ENCODE measurements around the gene LSM14B.
"Not testable (repeated sequence)": the region's sequence is repeated elsewhere in the genome, so short reads cannot be mapped to it uniquely, and the experiment has no call there.

The LSM14B gene

DNA sequence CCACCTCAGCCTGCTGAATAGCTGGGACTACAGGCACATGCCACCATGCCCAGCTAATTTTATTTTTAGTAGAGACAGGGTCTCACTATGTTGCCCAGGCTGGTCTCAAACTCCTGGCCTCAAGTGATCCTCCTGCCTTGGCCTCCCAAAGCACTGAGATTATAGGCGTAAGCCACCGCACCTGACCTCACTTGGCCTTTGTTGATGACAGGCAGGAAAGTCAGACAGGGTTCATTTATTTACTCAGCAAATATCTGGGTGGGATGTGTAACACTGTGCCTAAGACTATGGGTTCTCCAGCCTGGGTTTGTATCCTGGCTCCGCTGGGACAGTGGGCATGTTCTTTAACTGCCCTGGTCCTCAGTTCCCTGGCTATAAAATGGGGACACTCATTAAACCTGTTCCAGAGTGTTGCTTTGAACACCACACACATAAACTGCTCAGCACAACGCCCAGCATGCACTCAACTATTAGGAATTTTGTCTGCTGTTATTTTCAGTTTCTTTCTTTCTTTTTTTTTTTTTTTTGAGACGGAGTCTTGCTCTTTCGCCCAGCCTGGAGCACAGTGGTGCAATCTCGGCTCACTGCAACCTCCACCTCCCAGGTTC, 6.4 kb upstream of the LSM14B start:
- not testable (repeated sequence) for DNase-seq

GRCh38 chr20:62116558-62117361, 5.5 kb upstream of the LSM14B start:
- no peak for DNase-seq

GRCh38 chr20:62117362-62117646, 5.0 kb upstream of the LSM14B start:
- DNase-seq, result no peak

DNA sequence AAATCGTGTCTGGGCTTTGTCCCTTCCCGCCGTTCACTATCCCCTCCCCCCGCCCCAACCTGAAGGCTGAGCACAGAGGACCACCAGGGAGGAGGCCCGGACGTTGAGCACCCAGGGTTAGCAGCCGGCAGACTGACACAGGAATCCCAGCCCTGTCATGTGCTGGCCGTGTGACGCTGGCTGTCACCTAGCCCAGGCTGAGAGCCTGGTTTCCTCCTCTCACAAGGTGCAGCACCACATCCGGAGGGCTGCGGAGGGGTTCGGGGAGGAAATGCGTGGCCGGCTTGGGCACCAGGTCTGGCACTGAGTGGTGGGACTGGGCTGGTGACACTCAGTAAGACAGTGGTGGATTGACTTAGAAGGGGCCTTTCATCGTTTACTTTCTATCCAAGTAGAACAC, 4.6 kb upstream of the LSM14B start:
- no peak for DNase-seq

- DNase-seq, result no peak
Observed at GRCh38 chr20:62118113-62119043, 3.9 kb upstream of the LSM14B start.

- no peak for DNase-seq
Observed at GRCh38 chr20:62119115-62119514, 3.2 kb upstream of the LSM14B start.

GRCh38 chr20:62119591-62120364, 2.5 kb upstream of the LSM14B start:
- DNase-seq, result no peak

DNA sequence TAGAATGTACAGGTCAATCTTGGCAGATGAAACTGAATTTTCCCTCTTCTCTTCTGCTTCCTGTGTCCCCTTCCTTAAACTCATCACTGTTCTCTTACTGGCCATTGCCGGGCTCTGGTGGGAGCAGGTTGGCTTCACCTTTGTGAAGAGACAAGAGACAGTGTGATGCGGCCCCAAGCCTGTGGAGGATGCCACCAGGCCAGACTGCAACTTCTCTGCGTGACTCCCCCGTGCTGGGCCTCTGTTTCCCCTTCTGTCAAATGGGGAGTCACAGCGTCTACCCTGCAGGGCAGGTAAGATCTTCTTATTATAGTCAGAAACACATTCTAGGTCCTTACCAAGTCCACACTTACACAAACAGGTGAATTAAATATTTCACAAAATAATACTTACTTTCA, 1.9 kb upstream of the LSM14B start:
- DNase-seq, result no peak

- peak; percentile 54 for DNase-seq
Observed at GRCh38 chr20:62120990-62121775, 1.1 kb upstream of the LSM14B start.

DNA sequence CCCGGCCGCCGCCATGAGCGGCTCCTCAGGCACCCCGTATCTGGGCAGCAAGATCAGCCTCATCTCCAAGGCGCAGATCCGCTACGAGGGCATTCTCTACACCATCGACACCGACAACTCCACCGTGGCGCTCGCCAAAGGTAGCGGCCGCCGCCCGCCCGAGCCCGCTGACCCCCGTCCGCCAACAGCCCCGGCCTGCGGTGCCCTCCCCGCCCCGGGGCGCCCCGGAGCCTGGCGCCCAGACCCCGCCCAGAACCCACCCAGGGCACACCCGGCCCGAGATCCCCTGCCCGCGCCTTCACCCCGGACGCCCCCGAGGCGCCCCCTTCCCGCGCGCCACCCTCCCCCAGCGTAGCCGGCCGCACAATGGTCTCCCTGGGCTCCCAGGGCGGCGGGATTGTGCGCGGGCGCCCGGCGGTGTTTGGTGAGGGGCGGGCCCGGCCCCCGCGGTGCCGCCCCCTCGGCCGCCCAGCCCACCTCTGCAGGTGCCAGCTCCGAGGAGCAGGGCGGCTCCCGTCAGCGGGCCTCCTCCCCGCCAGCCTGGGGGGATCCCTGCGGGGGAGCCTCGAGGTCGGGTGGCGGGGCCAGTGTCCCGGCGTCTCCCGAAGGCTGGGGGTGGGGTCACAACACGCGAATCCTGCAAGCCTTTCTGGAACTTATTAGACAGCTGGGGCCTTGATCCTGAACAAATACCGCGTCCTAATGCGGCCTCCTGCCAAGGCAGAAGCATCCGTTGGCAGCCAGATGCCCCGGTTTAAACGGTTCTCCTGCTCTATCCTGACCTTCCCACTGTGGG, 577 bp downstream of the LSM14B start:
- no peak for DNase-seq

- DNase-seq, result no peak
Observed at GRCh38 chr20:62123450-62124118, 1.3 kb downstream of the LSM14B start.

DNA sequence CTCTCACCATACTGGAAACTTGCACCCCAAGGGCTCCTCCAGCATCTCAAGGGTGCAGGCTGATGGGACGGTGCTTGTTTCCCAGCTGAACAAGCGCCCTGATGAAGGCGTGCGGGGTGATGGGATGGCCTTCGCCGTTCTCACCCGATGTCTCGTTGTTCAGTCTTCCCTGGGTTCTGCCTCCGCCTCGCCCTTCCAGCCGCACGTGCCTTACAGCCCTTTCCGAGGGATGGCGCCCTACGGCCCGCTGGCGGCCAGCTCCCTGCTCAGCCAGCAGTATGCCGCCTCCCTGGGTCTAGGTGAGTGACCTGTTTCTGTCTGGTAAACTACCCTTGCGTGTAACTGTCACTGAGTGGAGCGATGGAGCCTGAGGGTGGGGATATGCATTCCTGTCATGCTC, 3.9 kb downstream of the LSM14B start:
- DNase-seq, result no peak

DNA sequence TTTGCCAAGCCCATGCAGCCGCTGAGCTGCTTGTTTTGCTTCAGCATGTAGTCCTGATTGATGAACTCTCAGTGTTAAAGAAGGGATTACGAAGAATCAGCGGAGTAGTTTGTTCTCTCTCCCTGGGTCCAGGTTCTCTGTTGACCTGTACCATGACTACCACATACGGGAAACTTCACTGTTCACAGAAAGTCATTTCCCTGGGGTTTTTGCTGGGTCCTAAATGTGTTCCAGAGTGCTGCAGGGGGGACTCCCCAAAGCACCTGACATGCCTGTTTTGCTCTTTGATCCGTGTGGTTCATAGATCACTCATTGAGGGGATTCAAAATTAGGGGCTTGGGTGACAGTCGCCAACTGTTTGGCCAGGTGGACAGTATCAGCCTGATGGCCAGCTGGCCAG, 5.5 kb downstream of the LSM14B start:
- no peak for DNase-seq

GRCh38 chr20:62128502-62128901, 6.2 kb downstream of the LSM14B start:
- DNase-seq, result no peak

DNA sequence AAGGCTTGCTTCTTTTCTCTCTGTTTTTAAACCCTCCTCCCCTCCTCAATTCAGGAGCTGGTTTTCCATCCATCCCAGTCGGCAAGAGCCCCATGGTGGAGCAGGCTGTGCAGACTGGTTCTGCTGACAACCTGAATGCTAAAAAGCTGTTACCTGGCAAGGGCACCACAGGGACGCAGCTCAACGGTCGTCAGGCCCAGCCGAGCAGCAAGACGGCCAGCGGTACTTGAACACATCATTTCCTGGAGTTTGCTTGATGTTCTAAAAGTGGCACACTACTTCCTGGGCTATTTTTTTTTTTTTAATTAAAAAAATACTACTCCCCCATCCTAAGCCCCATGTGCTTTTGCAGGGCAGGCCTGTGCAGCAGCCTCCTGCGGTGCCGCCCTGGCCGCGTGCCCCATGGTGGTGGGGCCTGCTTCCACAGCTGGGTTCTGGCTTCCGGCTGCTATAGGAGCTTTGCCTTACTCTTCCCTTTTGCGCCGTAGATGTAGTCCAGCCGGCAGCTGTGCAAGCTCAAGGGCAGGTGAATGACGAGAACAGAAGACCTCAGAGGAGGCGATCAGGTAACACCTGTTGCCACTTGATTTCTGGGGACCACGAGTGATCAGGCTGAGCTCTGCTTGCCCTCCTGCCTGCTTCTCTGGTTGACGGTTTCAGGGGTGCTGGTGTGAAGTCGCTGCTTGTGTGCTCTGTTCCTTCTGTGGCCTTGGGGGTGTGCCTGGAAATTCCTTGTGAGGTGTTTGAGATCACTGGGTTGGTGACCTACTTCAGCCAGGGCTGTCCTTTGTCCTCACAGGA, 7.7 kb downstream of the LSM14B start:
- no peak for DNase-seq

DNA sequence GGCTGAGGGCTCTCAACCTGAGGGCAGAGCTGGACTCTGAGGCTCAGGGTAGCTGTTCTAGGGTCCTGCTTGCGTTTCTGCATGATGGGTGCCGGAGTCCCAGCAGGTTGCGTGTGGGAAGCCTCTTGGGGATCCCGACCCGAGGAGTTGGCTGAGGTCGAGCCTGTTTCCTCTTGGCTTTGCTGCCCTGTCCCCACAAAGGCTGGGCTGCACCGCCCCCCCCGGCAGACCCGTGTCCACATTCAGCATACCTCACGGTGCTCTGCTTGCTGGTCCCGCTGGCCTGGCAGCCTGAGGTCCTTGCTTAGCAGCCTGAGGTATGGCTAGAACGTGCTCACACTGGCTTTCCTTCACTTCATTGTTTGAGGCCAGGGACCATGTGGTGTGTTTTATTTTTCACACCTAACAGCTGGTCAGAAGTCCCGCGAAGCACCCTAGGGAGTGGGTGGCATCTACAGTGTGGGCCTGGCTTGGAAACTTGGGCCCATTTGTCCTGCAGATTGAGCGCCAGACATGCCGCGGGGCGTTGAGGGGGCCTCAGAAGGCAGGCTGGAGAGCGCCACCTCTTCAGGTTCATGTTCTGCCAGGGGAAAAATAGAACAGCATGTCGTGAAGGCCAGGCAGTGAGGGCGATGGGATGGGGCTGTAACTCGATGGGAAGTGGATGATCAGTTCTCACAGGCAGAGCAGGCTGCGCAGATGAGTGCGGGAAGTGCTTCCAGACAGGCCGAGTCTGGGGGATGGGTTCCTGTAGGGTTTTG, 9.5 kb downstream of the LSM14B start:
- no peak for DNase-seq

DNA sequence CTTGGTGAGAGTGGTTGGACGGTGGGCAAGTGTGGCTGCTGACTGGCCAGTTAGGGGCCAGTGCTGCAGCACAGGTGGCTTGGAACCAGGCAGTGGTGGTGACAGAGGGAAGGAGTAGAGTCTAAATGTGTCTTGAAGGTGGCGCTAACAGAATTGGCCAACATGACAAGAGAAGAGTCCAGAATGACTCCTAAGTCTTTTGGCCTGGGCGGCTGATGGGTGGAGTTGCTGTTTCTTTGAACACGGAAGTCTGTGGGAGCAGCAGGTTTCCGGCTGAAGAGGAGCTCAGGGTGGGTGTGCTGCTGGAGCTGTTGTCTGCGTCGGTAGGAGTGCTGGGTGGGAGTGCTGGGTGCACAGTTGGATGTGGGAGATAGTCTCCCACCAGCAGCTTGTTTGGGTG, 10.1 kb downstream of the LSM14B start:
- no peak for DNase-seq

GRCh38 chr20:62133051-62133845, 11.0 kb downstream of the LSM14B start:
- no peak for DNase-seq

Measured in SIG-M5 (cell line).